ENCODE data around the gene CABCOCO1. TPM values are rescaled to one million over a fixed set of nuclear protein-coding genes. Genes with fewer than 3 reads are reported as not detected.
"Not testable (repeated sequence)": the region's sequence is repeated elsewhere in the genome, so short reads cannot be mapped to it uniquely, and the experiment has no call there.

Gene CABCOCO1
- total RNA-seq, 1 donor from 2014 or later: not detected

DNA sequence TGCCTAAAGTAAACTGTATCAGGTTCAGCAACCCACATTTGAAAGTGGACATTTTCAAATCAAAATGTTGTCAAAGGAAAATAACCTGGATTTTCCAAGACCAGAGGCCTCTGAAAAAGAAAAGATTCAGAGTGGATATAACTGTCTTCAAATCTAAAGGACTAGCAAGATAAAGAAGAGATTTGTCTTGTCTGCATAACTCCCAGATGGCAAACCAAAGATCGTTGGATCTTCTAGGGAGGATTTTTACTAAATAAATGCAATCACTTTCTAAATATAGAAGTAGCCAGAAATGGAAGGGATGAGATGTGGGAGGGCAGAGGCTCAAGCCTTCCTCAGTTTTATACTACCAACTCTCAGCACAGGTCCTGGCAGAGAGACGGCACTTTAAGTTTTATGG is 39.0 kb downstream of the CABCOCO1 start:
- intact Hi-C loops (cut with micrococcal nuclease): no loop called here

DNA sequence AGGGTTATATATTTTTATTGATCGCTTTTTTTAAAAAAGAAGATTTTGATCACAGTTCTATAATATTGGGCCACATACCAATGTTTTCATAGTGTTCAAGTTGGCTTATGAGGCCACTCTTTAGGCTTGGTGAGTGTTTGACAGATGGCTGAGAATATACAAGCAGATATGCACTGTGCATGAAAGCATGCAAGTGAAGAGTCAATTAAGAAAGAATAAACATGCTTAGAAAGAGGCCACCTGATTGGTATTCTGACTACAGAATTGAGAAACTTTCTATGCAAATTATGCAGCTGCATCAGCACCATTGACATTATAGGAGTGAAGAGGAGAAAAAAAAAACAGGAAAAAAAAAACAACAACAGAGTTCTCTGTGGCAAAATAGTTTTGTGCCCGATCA is 39.9 kb downstream of the CABCOCO1 start:
- ATAC-seq (no peak), DNase-seq (no peak)
- intact Hi-C loops (cut with micrococcal nuclease): no loop called here

More for the DNA sequence above, 39.0 kb downstream of the CABCOCO1 start:
- no peak for DNase-seq
- no peak for ATAC-seq

DNA sequence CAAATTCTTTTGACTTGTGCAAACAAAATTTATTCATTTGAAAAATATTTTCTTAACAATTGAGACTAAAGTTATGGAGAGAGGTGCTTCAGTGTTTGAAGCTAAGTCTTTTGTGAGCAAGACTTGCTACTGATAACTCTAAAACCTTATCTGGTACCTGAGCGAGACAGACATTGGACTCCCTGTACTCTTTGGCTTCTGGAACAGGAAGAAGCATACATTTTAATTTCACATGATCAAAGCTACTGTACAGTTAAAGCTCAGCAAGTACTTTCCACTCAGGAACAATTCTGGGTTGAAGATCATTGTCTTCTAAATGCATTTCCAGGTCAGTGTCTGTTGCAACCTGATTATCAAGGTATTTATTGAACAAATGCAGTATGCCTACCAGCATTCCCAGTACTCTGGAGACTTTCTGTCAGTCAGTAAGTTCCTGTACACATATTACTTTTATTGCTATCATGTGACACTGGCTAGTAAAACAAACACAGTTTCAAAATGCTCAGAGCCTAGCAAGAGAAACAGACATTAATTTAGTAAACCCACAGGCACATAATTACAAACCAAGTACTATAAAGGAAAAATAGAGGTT is 42.4 kb downstream of the CABCOCO1 start:
- ATAC-seq: no peak
- no peak for DNase-seq
- intact Hi-C loops (cut with micrococcal nuclease): no loop called here

DNA sequence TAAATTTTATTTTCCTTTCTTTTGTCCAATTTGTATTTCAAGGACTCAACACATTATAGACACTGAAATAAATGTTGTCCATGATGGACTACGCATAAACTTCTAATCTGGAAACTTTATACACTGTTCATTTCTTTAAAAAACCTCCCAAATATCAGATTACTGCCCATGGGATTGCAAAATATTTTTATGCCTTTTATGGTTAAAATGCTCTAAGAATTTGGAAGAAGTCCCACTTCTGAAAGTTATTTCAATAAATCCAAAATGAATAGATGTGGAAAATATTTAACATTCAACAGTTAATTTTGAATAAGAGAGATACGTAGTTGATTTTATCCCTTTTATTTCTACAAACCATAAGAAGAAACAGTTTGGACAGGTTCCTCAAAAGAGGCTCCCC is 46.1 kb downstream of the CABCOCO1 start:
- DNase-seq (no peak), ATAC-seq (no peak)
- intact Hi-C loops (cut with micrococcal nuclease): no loop called here

DNA sequence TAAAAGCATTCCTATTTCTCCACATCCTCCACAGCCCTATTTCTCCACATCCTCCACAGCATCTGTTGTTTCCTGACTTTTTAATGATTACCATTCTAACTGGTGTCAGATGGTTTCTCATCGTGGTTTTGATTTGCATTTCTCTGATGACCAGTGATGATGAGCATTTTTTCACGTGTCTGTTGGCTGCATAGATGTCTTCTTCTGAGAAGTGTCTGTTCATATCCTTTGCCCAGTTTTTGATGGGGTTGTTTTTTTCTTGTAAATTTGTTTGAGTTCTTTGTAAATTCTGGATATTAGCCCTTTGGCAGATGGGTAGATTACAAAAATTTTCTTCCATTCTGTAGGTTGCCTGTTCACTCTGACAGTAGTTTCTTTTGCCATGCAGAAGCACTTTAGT is 49.4 kb downstream of the CABCOCO1 start:
- intact Hi-C loops (cut with micrococcal nuclease); ATAC-seq; DNase-seq: not testable (repeated sequence)

DNA sequence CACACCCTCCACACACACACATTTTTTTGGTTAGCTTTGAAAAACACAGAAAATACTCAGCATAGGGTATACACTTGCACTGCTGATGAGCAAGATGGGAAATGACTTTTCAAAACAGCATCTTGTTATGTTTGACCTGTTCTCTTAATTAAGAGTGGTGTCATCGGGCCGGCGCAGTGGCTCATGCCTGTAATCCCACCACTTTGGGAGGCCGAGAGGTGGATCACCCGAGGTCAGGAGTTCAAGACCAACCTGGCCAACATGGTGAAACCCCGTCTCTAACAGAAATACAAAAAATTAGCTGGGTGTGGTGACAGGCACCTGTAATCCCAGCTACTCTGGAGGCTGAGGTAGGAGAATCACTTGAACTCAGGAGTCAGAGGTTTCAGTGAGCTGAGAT is 56.7 kb downstream of the CABCOCO1 start:
- ATAC-seq; DNase-seq; intact Hi-C loops (cut with micrococcal nuclease): not testable (repeated sequence)

DNA sequence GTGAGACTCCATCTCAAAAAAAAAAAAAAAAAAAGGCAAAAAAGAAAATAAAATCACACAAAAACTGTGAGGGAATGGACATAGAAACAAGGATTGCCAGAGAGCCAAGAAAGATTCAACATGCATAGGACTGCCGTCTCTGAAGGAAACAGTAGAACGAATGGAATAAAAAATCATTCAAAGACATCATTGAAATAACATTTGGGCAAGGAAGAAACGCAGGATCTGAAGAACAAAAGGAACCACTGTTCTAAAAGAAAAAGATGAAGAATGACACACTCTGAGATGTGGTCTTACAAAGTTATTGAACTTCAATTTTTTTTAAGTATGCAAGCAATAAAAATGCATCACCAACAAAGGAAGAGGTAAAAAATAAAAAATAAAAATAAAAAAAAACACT is 57.2 kb downstream of the CABCOCO1 start:
- ATAC-seq (no peak), DNase-seq (no peak)
- intact Hi-C loops (cut with micrococcal nuclease): no loop called here

DNA sequence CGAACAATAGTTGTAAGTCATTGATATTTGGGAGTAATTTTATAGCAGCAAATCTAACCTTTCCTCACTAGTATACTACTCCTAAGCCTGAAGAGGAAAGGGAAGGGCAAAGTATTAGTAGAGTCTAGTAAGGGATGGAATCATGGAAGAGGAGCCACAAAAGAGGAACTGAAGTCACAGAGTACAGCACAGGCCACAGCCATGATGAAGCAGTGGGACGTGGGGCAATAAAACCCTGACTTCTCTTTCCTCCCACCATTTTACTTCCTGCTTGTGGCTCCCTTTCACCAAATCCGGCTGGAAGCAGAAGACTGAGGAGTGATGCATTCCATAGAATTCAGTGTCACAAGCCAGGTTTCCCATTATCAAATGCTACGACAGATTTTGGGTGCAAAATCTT is 58.7 kb downstream of the CABCOCO1 start:
- DNase-seq (no peak), ATAC-seq (no peak)
- intact Hi-C loops (cut with micrococcal nuclease): no loop called here

DNA sequence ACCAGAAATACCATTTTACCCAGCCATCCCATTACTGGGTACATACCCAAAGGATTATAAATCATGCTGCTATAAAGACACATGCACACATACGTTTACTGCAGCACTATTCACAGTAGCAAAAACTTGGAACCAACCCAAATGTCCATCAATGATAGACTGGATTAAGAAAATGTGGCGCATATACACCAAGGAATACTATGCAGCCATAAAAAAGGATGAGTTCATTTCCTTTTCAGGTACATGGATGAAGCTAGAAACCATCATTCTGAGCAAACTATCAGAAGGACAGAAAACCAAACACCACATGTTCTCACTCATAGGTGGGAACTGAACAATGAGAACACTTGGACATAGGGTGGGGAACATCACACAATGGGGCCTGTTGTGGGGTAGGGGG is 62.5 kb downstream of the CABCOCO1 start:
- ATAC-seq; DNase-seq; intact Hi-C loops (cut with micrococcal nuclease): not testable (repeated sequence)

DNA sequence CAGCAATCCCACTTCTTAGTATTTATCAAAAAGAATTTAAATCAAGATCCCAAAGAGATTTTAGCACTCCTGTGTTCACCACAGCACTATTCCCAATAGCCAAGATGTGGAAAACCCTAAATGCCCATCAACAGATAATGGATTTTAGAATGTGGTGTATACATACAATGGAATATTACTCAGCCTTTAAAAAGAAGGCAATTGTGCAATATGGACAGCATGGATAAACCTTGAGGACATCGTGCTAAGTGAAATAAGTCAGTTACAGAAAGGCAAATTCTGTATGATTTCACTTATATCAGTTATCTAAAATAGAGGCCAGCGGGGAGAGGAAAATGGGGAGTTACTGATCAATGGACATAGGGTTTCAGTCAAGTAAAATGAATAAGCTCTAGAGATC is 66.9 kb downstream of the CABCOCO1 start:
- DNase-seq: no peak

DNA sequence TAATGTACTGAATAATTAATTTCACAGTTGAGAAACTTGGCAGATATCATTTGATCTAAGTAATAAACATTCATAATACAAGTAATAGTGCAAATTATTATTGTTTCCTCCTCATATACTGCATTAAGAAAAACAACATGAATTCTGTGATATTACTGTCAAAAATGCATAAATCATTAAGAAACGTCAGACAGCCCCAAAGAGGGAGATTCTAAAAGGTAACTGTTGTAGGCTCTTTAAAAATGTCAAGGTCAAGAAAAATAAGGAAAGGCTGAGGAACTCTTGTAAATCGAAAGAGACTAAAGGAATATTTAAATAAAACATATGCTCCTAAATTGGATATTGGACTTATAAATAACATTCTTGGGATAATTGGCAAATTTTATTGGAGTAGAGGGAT is 67.9 kb downstream of the CABCOCO1 start:
- intact Hi-C loops (cut with micrococcal nuclease): no loop called here
- DNase-seq (no peak), ATAC-seq (no peak)

More for the DNA sequence above, 66.9 kb downstream of the CABCOCO1 start:
- no peak for ATAC-seq
- intact Hi-C loops (cut with micrococcal nuclease): no loop called here

DNA sequence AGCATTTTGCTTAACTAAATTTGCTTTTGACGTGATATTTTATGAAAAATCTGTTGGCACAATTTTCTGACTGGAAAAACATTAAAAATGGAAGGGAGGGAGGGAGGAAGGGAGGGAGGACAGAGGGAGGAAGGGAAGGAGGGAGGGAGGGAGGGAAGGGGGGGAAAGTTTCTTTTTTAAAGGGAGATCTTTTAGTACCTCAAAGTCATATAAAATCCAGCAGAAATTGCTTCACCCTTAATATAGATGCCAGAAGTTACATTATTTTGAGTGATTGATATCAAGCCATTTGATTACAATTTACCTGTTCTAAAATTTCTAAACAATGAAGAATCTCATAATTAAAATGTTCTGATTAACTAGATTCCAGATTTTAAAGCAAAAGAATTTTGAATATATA is 68.9 kb downstream of the CABCOCO1 start:
- ATAC-seq: no peak
- intact Hi-C loops (cut with micrococcal nuclease): no loop called here
- no peak for DNase-seq

DNA sequence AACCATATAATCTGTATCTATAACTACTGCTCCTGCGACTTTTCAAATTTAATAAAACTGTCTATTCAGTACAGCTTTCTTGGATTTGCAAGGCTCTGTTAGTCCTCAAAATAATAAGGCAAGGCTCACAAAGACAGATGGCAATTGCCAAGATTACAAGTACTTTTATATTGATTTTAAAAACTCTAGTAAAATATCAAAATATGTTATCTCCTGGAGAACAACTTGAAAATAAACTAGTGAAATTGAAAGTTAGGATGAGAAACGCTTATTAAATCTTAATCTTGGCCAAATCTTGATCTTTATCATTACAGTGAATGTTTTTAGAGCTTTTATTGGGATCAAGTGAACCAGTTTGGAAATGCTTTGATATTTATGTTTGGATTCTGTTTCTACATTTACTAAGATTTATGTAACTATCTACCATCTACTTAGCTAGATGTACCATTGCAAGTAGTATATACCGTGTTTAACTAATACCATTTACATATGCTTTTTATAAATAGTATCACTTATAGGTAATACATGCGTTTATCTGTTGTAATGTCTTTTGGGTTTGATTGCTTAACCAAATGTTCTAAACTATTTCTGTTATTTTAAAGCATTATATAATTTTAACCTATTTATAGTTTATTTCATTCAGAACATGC is 70.0 kb downstream of the CABCOCO1 start:
- no peak for ATAC-seq
- DNase-seq: no peak
- intact Hi-C loops (cut with micrococcal nuclease): no loop called here

DNA sequence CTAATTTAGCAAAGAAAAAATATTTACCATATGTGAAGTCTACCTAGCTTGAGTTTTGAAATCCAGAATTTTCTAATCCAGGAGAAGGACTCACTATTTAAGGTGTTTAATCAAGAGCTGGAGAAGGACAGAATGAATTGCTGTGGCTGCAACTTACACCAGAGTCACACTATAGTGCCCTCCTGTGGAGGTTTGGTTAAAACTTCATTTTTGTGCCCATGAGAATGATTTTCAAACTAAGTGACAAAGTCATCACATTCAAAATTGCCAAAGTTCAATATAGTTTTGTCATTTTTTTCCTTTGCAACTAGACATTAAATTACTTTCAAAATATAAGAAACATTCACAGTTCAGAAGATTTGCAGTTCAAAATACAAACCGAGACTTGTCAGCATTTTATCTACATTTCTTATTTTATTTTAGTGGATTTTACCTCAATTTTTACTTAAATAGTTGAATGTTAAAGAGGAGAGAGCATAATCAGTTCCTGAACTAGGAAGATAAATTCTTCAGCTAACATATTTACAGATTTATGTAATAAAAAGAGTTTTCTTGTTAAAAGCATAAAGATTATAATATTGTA is 70.7 kb downstream of the CABCOCO1 start:
- no peak for ATAC-seq
- no peak for DNase-seq
- intact Hi-C loops (cut with micrococcal nuclease): no loop called here

DNA sequence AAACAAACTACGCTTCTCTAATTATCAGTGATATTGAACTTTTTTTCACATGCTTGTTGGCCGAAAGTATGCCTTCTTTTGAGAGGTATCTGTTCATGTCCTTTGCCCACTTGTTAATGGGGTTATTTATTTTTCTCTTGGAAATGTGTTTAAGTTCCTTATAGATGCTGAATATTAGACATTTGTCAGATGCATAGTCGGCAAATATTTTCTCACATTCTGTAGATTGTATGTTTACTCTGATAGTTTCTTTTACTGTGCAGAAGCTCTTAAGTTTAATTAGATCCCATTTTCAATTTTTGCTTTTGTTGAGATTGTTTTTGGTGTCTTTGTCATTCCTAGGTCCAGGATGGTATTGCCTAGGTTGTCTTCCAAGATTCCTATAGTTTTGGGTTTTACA is 73.2 kb downstream of the CABCOCO1 start:
- ATAC-seq: no peak
- intact Hi-C loops (cut with micrococcal nuclease): no loop called here
- DNase-seq: no peak

DNA sequence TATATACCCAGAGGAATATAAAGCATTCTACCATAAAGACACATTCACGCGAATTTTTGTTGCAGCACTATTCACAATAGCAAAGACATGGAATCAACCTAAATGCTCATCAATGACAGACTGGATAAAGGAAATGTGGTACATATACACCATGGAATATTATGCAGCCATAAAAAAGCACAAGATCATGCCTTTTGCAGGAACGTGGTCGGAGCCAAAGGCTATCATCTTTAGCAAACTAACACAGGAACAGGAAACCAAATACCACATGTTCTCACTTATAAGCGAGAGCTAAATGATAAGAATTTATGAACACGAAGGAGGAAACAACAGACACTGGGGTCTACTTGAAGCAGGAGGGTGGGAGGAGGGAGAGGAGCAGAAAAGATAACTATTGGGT is 74.7 kb downstream of the CABCOCO1 start:
- DNase-seq; ATAC-seq; intact Hi-C loops (cut with micrococcal nuclease): not testable (repeated sequence)

DNA sequence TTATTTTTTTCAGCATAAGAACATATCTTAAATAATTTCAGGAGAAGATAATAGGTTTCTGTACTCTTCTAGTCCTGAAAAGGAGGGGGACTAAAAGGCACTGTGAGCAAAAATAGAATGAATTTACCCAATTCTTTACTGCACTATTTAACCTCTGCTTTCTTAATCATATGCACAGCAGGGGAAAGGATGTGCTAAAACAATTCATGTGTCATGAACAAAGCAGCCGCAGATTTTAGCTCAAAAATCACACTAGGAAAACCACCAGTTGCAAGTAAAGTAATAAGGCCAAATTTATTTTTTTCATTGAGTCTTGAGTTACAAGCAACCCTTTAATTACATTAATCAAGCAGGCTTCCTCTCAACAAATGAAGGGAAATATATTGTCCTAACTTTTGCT is 80.1 kb downstream of the CABCOCO1 start:
- ATAC-seq (no peak), DNase-seq (no peak)
- intact Hi-C loops (cut with micrococcal nuclease): no loop called here

DNA sequence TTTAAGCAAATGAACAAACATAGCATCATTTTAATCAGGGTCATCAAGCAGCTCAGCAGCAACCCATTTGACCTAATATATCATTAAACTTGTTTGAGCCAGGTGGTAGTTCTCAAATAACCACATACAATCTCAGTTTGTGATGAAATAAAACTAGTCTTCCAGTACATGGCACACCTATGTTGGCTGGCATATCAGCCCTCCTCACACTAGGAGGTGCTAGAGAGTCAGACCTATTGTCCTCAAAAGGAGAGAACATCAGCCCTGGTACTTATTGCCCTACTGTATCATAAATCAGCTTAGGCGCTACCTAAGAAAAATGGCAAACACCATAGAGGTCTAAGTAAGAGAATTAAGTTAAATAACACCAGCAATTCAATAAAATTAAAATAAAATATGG is 81.7 kb downstream of the CABCOCO1 start:
- intact Hi-C loops (cut with micrococcal nuclease): no loop called here
- DNase-seq: no peak
- ATAC-seq: no peak

DNA sequence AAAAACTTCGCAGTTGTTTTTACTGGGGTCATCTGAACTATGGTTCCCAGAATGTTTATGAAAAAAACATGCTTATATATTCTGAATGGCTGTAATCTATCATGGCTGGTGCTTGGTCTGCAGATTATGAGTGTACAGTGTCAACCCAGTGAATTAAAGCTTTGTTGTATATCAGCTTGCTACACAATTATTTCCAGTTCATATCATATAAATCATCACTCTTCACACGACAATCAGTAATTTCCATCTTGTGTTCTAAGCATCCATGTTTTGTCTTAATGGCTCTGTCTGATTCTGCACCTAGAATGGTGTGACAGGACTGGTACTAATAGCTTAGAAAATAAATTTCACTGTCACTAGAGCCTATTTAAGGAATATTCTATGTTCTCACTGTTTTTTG is 83.6 kb downstream of the CABCOCO1 start:
- no peak for ATAC-seq
- no peak for DNase-seq
- intact Hi-C loops (cut with micrococcal nuclease): no loop called here

DNA sequence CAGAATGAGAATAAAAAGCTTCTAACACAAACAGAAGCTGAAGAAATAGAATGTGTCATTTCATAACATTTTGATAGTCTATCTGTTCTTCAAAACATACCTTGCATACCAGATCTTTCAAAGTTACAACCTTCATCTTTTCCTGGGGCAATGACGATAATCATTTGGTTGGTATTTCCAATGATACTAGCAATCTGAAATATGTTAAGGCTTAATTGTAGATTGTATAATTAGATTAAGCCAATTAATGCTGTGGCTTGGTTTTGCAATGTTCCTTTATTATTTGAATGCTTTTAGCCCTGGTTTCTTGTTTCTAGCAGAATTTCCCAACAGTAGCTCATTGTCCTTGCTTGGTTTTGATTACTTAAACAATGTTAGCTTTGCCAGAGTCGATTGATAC is 84.6 kb downstream of the CABCOCO1 start:
- DNase-seq: no peak
- ATAC-seq: no peak
- intact Hi-C loops (cut with micrococcal nuclease): no loop called here

DNA sequence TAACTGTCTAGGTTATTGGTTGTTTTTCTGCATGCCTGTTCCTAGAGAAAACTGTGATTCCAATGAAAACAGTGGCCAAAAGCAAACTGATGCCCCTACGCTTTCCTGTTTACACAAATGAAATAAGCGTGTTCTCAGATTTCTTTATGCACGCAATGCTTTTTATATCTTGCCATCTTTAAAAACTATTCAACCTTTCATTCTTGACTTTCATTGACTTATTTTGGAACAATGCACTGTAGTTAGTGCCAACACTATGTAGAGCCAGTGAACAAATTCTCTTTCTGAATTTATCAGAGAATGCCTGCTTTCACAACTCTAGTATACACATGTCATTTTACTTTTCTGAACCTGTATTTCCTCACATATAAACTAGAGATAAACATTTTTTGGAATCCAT is 86.6 kb downstream of the CABCOCO1 start:
- DNase-seq (no peak), ATAC-seq (no peak)
- intact Hi-C loops (cut with micrococcal nuclease): no loop called here
